AG09319 (cell line): ENCODE results near the gene LMBR1L.

ENCODE experiments used
- DNase-seq: peaks from one replicate; pipeline ENCODE4 v3.0.0-alpha.2; 2010; ENCODE audit warnings: low read depth; ENCODE audit errors: extremely low read depth
- CTCF ChIP-seq: IDR thresholded peaks from 2 replicates; pipeline ENCODE4 v1.5.1; 2011; ENCODE audit warnings: low read depth, mild to moderate bottlenecking, inconsistent platforms, low read length, moderate library complexity

LMBR1L gene

GRCh38 chr12:49061157-49061650 lies 49.4 kb downstream of the LMBR1L start:
- TF ChIP-seq CTCF: no peak
- no peak for DNase-seq

- peak; percentile 11; the same call in 1 of the 2 replicates for TF ChIP-seq CTCF
- peak; percentile 95 for DNase-seq
Measured at GRCh38 chr12:49060237-49061156, 50.1 kb downstream of the LMBR1L start, which contains the start of gene KMT2D. KMT2D (minus strand) TSS chr12:49060794; CDS start chr12:49055324, 5,470 bp downstream.

DNA sequence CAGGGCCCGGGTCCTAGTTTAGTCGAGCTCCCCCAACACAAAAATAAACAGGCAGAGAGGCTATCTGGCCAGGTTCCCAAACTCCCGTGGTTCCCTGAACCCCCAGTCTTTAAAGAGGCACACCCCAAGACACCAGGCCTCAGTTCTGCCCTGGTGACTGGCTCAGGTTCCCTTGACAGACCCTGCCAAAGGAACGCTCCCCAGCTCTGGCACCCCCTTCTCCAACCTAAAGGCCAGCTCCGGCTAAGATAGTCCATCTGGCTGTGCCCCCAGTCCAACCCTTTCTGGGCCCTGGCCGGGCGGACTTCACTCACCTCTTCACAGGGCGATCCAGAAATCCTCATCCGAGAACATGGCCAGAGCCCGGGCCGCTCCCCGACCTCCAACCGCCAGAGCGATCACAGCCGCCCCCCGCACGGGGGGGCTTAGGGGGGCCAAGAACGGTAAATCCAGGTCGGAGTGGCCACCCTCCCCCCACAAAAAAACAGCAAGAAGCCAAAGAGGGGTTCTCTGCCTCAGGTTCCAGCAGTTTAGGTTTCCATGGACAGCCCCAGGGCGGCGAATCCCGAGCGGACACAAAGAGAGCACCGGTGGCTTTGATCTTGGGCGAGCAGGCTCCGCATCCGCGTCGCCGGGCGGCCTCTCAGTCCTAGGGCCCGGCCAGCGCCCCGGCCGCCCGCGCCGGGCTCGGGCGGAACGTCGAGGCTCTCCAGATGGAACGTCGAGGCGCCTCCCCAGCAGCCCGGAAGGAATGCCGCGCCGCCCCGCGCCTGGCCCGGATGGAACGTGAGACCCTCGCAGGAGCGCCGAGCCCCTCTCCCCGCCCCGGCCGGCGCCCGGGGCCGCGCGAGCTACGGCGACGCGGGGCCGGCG lies 51.1 kb downstream of the LMBR1L start:
- no peak for DNase-seq
- TF ChIP-seq CTCF: no peak

GRCh38 chr12:49059045-49059298 lies 51.7 kb downstream of the LMBR1L start:
- no peak for TF ChIP-seq CTCF
- no peak for DNase-seq

DNA sequence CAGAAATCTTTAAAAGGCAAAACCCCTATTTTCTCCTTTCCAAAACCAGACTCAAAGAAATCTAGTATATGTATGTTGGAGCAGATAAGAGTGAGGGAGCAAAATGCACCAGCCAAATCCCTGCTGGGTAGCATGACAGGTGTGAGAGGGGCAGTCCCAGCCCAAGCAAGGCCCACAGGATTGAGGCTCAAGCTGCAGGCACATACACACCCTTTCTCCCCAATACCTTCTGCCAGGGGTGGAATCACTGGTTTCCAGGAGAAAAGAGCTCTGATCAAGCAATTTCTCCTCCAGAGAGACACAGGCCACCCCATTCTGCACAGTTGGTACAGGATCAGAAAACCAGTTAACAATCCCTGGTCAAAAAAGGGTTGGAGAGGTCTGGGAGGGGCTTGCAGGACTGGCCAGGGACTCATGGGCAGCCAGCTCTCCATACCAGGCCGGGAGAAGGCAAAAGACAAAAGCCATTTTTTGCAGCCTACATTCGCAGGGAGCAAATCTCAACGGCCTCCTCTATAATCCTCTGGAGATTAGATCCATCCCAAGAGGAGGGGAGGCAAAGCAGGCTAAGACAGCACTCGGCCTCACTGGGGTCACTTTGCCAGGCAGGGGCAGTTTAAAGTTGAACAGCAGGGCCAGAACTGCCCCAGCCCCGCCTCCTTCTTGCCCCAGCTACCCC lies 52.1 kb downstream of the LMBR1L start:
- no peak for TF ChIP-seq CTCF
- DNase-seq: no peak

DNA sequence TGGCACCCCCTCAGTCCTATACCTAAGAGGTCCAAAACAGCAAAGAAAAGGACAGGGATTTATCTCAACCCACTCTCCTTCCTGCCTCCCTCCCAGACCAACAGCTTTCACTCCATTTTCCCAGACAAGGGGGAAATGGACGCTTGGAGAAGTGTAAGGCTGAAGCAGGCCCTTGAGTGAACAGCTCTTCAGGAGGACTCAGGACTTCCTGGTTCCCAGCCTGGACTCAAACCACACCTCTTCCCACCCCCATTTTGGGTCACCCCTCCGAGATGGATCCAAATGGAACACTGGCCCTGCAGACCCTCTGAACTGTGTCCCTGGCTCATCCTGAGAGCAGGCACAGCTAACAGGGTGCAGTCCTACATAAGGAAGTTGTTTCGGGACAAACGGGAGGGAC lies 52.8 kb downstream of the LMBR1L start:
- TF ChIP-seq CTCF: no peak
- no peak for DNase-seq
